Stimulated activated CD8-positive, alpha-beta memory T cell treated with anti-CD3 and anti-CD28 coated beads, Interleukin-4, amount 100 ng/mL, for 1 hour (primary cell): ENCODE data around the gene QKI.

Source experiments
- DNase-seq, 2 donors: peaks; one replicate each; pipeline ENCODE4 v3.0.0-alpha.2; 2020; ENCODE audit warnings: low read depth in 2 of 2, low spot score in 1 of 2

The QKI gene

DNA sequence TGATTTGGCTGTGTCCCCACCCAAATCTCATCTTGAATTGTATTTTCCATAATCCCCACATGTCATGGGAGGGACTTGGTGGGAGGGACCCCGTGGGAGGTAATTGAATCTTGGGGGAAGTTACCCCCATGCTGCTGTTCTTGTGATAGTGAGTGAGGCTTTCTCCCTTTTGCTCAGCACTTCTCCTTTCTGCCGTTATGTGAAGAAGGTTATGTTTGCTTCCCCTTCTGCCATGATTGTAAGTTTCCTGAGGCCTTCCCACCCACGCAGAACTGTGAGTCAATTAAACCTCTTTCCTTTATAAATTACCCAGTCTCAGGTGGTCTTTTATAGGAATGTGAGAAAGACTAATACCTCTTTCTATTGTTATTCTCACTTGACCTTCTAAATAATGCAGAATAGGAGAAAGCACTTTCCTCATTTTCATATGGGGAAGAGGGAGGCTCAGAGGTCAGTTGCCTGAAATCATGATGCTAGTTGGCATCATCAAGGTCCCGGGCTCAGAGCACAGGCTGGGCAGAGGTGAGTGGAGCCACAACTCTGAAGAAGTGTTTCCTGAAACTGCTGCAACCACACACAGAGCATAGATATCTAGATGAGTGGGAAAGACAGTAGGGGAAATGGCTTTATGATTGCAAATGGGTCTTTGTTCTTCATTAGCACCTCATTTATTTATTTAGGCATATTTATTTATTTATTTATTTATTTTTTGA lies 191.0 kb downstream of the QKI start:
- DNase-seq = no peak

DNA sequence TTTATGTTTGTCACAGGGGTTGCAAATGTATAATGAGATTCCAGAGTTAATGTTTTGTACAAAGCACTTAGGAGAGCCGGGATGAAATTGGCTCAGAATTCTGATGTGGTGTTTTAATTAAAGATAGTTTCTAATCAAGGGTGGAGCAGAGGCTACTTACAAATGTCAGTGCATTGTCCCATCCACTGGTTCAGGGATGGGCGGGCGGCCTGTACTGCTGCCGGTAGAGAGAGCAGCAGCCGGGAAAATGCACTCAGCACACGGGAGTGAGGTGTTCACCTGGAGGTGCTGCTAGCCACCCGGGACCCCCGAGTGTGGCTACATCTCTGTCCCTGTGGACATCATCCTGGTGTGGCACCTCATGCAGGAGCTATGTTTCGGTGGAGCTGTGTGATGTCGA lies 193.3 kb downstream of the QKI start:
- DNase-seq = no peak

- DNase-seq = no peak
These were observed 193.7 kb downstream of the QKI start for GRCh38 chr6:163608204-163608644.

GRCh38 chr6:163612200-163612599 lies 197.7 kb downstream of the QKI start:
- no peak for DNase-seq

DNA sequence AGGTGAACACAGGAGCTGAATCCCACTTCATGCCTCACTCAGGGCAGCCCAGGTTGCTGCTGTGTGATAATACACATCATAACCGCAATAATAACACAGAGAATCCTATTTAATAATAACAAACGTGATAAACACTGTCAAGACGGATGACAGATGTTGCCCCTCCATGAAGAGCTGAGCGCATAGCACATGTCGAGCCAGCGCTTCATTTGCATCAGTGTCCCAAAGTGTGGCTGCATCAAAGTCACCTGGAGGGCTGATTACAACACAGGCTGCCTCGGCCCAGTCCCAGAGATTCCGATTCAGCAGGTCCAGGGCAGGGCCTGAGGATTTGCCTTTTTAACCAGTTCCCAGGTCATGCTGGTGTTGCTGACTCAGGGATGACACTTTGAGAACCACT lies 198.5 kb downstream of the QKI start:
- no peak for DNase-seq

- DNase-seq = no peak
These were observed 199.2 kb downstream of the QKI start for GRCh38 chr6:163613668-163614067.

DNA sequence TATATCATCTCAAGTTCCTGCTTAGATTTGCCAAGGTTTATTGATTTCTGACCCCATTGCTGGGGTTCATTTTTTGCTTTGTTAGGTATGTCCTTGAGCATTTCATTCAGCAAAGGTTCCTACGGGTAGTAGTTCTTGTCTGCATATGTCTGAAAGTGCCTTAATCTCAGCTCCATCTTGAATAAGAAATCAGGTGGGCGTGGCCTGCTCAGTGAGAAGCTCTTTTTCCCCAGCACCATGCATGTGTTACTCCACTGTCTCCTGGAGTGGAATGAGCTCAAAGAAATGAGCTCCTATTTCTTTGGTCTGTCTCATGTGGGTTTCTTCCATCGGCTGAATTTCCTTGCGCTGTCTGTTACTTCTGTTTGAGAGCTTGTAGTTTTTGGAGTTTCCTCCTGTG lies 201.9 kb downstream of the QKI start:
- no peak for DNase-seq

DNA sequence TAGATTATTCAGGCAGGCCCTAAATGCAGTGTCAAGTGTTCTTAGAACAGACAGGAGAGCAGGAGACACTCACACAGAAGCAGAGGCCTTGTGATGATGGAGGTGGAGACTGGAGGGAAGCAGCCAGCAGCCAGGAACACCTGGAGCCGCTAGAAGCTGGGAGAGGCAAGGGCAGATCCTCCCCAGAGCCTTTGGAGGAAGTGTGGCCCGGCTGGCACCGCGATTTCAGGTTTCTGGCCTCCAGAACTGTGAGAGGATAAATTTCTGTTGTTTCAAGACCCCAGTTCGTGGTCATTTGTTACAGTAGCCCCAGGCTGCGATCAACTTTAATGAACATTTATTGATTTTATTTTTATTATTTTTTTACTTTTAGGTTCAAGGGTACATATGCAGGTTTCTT lies 203.0 kb downstream of the QKI start:
- DNase-seq = no peak

DNA sequence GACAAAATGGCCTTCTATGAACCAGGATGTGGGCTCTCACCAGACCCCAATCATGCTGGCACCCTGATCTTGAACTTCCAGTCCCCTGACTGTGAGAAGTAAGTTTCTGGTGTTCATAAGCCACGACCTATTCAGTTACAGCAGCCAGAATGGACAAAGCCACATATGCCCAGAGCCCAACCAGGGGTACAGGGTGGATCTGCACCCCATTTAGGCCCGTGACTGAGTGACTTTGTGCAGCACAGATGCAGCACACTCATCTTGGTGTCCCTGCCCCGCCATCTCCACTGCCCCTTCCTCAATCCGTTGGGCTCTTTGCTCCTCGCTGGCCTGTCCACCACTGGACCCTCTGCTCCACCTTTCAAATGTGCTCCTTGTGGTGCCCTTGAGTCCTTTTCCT lies 205.6 kb downstream of the QKI start:
- no peak for DNase-seq

DNA sequence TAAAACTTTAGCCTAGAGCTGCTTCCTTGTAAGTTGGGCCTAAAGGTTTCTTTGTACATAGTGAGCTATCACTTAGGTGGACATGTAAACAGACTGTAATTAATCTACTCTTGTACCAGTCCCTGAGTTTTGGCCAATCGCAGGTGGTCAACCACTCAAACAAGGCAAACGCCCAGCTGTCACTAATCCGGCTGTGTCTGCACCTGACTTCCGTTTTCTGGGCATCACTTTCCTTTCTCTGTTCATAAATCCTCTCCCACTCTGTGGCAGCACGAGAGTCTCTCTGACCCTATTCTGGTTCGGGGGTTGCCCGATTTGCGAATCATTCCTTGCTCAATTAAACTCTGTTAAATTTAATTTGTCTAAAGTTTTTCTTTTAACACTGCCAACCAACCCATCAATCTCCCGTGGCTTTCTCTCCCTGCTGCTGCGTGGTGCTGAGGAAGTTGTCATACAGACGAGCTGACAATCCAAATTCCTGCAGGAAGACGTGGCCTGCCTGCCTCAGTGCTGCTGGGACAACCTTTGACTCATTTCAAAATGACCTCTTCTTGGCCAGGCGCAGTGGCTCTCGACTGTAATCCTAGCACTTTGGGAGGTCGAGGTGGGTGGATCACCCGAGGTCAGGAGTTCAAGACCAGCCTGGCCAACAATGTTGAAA lies 206.3 kb downstream of the QKI start:
- DNase-seq = no peak

- no peak for DNase-seq
These were observed 210.7 kb downstream of the QKI start for GRCh38 chr6:163625265-163625664.

GRCh38 chr6:163626073-163626867 lies 211.8 kb downstream of the QKI start:
- DNase-seq = no peak

- DNase-seq = no peak
These were observed 212.9 kb downstream of the QKI start for GRCh38 chr6:163627274-163628062.
